Thyroid gland (tissue), 4 donors: Measurements from ENCODE around the gene PLEKHA8.

Experiments used
- POLR2A ChIP-seq, 2 donors: fragments of 450-650 bp; IDR thresholded peaks; one replicate each; pipeline ENCODE4 v1.6.1; 2017; ENCODE audit warnings: antibody characterized with exemption in 2 of 2, mild to moderate bottlenecking in 2 of 2, moderate library complexity in 1 of 2
- TF ChIP-seq, protein P1 (sequence below), 6 experiments: fragments of 200-600 bp in 3 of 6; fragments of 450-650 bp in 3 of 6; sonication (generic) in 3 of 6; IDR thresholded peaks; one replicate each; pipeline ENCODE4 v1.5.1; 2016 to 2019; ENCODE audit warnings: antibody characterized with exemption in 6 of 6, mild to moderate bottlenecking in 2 of 6, inconsistent platforms in 1 of 6, moderate library complexity in 1 of 6

DNA sequence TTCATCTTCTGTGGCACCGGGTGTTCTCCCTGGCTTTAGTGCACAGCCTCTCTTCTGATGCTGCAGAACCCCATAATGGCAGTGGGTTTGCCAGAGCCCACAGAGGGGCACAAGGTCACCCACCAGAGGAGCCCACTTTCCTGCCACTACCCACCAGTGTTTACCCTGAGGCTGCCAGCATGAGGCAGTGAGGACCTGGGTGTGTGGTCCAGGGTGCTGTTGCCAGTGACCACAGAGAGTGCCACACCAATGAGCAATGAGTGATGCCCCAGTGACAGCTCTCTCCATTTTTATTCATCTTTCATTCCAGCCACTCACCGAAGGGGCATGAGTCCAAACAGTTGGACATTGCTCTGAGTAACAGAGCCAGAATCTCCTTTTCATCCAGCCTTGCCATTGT is 141.4 kb downstream of the PLEKHA8 start:
- TF ChIP-seq, protein P1, sequence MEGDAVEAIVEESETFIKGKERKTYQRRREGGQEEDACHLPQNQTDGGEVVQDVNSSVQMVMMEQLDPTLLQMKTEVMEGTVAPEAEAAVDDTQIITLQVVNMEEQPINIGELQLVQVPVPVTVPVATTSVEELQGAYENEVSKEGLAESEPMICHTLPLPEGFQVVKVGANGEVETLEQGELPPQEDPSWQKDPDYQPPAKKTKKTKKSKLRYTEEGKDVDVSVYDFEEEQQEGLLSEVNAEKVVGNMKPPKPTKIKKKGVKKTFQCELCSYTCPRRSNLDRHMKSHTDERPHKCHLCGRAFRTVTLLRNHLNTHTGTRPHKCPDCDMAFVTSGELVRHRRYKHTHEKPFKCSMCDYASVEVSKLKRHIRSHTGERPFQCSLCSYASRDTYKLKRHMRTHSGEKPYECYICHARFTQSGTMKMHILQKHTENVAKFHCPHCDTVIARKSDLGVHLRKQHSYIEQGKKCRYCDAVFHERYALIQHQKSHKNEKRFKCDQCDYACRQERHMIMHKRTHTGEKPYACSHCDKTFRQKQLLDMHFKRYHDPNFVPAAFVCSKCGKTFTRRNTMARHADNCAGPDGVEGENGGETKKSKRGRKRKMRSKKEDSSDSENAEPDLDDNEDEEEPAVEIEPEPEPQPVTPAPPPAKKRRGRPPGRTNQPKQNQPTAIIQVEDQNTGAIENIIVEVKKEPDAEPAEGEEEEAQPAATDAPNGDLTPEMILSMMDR (IDR thresholded peaks at IDR 0.05), result no peak
- no peak for TF ChIP-seq POLR2A (IDR thresholded peaks at IDR 0.05)
